HG03354 (cell line): Measurements from ENCODE around the gene ANO8.
"Not testable (repeated sequence)": the region's sequence is repeated elsewhere in the genome, so short reads cannot be mapped to it uniquely, and the experiment has no call there.

Experiments used
- ATAC-seq: cut with Tn5 transposase; IDR thresholded peaks from one replicate; pipeline ENCODE4 v1.9.1; 2021; ENCODE audit warnings: mild to moderate bottlenecking; ENCODE audit not compliant: unreplicated experiment, poor library complexity, severe bottlenecking

ANO8 gene, protein sequence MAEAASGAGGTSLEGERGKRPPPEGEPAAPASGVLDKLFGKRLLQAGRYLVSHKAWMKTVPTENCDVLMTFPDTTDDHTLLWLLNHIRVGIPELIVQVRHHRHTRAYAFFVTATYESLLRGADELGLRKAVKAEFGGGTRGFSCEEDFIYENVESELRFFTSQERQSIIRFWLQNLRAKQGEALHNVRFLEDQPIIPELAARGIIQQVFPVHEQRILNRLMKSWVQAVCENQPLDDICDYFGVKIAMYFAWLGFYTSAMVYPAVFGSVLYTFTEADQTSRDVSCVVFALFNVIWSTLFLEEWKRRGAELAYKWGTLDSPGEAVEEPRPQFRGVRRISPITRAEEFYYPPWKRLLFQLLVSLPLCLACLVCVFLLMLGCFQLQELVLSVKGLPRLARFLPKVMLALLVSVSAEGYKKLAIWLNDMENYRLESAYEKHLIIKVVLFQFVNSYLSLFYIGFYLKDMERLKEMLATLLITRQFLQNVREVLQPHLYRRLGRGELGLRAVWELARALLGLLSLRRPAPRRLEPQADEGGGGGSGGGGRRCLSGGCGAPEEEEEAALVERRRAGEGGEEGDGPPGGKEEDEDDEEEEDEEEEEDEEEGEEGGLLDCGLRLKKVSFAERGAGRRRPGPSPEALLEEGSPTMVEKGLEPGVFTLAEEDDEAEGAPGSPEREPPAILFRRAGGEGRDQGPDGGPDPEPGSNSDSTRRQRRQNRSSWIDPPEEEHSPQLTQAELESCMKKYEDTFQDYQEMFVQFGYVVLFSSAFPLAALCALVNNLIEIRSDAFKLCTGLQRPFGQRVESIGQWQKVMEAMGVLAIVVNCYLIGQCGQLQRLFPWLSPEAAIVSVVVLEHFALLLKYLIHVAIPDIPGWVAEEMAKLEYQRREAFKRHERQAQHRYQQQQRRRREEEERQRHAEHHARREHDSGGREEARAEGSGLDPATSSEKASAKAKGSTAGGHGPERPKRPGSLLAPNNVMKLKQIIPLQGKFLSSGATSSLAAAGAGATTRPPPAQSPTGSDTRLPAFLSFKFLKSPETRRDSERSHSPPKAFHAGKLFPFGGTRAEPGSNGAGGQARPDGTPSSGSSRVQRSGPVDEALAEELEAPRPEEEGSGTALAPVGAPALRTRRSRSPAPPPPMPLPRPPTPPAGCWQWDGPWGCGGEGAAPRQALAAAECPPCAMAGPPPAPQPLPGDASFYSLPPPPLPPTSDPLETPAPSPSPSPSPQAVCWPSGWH

DNA sequence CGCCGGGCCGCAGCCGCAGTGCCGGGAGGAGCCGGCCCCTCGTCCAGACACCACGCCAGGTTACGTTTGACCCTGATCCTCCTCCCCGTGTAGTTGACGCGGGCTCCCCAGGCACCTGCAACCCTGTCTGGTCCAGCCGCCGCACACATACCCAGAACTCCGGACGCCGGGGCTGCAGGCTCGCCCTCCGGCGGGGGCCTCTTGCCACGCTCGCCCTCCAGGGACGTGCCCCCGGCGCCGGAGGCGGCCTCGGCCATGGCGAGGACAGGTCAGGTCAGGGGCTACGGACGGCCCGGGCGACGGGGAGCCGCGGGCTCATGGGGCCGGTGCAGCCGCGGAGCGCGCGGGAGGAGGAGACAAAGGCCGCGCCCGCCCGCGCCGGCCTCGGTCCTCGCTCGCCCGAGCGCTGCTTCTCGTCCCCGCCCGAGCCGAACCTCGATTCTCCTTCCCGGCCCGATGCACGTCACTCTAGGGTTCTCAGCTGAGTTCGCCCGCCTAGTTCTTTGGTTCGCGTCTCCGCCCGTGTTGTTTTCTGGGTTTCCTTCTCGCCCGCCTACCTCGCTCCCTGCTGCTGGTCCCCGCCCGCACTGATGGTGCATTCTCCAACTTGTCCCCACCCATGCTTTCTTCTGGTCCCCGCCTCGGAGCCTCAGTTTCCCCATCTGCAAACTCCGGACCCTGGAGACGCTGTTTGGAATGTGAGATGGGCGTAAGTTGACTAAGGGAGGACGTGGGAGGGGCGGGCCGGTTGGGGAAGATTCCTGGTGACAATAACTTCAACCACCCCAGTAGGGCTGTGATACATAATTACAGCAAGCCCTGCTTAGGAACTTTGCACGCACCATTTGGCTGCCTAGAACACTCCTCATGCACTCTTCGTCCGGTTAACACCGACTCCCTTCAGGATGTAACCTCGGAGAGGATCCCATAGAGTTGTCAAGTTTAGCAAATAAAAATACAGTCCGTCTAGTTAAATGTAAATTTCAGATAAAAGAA lies at the start of gene ANO8:
Gene ANO8 (minus strand): TSS at position 442 of the 996 bp plus-strand sequence. CDS start 185 bp downstream, at position 257.
- peak; percentile 56 for ATAC-seq

DNA sequence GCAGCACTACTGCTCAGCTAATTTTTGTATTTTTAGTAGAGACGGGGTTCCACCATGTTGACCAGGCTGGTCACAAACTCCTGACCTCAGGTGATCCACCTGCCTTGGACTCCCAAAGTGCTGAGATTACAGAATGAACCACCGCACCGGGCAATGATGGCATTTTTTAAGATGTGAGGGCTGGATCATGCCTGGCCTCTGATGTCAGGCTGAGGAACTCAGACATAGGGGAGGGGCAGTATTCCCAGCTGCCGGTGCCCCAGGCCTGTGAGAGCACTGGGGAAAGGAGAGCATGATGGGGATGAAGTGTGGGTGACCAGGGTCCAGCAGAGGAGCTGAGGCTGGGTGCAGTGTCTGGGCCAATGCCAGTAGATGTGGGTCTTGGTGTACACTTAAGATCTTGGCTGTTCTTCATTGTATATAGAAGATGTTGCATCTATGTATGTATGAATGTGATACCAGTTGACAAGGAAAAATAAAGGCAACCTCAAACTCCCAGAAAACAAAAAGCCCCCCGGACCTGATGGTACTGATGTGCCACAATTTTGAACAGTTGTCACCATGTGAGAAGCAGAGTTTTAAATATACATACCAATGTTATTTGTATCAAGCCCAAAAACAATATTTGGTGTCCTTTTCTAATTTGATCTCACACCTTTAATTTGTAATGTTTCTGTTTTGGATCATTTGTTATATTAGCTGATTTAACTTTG lies 45.9 kb upstream of the ANO8 start:
- no peak for ATAC-seq

DNA sequence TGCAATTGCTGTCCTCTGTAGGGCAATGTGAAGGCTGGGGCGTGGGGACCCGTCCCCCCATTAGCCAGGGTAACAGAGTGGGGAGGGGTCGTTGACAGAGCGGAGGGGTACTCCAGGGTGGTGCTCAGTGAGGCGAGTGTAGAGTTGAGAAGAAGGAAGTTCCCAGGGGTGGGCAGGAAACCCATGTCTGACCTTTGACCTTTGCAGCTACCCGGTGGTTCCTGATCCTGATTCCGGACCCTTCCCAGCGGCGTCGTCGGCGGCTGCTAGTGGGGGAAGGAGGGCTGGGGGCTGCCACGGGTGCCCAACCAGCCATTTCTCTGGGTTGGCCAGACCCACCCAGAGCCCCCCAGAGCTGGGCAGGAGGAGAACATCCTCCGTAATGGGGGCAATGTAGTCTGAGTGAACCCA lies 44.6 kb upstream of the ANO8 start:
- ATAC-seq = no peak

DNA sequence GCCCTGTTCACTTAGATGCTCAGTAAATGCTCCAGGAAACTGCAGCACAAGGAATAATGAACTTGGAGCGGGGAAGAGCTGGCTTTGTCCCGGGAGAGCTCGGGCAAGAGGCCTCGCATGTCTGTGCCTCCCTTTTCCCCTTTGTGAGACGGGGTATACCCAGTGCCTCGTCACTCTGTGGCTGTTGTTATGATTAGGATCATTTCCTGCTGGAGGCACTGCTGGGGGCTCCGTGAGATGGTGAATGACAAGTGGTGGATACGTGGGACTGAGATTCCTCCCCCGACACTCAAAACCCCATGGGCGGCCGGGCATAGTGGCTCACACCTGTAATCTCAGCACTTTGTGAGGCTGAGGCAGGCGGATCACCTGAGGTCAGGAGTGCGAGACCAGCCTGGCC lies 43.6 kb upstream of the ANO8 start:
- ATAC-seq = no peak

DNA sequence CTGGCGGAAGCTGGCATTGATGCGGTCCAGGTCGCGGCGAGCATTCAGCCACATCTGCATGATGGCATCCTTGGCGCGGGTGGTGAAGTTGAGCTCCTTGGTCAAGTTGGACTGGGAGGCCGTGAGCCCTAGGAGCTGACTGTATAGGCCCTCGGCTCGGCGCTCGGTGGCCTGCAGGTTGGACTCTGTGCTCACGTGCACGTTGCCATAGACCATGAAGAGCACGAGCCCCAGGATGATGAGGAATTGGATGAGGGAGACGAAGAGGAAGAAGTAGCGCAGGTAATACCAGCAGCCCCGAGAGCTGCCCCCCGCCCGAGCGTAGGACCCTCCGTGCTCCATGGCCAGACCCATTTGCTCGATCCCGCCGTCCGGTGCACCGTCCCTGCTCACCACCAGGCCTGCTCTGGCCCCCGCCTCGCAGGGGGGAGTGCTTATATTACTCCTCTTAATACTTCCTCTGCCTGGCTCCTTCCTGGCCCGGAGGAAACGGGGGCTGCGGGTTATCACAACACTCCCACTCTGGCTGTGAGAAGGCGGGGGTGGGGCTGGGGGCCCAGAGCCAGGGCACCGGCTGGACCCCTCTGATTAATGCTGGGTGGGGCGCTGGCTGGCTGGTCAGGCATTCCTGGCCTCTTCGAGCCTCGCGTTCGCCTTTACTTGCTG lies 42.4 kb upstream of the ANO8 start, which contains the start of gene PLVAP:
Gene PLVAP (minus strand): TSS at position 408 of the 666 bp plus-strand sequence. CDS start 54 bp downstream, at position 354.
- ATAC-seq = no peak

DNA sequence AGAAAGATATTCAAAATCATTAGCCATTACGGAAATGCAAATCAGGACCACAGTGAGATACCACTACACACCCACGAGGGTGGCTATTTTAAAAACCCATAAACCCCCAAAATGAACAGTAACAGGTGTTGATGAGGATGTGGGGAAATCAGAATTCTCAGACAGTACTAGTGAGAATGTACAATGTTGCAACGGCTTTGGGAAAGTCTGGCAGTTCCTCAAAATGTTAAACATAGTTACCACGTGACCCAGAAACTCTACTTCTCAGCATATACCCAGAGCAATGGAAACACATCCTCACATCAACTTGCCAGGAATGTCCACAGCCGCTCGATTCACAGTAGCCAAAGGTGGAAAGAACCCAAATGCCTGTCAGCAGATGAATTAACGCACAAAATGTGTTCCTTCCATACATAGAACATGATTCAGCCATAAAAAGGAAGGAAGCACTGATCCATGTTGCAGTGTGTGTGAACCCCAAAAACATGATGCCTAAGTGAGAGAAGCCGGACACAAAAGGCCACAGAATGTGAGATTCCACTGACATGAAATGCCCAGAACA lies 35.5 kb upstream of the ANO8 start:
- ATAC-seq = peak; percentile 82

DNA sequence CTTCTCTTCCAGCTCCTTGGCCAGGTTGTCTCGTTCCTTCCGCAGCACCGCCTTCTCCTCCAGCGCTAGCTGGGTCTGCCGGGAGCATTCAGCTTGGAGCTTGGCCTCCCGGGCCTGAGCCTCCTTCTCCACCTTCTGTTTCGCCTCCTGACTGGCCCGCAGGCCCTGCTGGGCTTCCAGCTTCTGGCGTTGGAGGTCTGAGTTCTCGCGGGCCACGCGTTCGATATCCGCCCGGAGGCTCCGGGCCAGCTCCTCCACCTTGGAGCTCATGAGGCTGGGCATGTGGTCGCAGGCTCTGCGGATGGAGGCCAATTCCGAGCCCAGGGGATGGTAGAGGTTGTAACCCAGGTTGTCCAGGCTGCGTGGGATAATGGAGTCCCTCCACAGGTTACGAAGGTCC lies 30.7 kb upstream of the ANO8 start:
- no peak for ATAC-seq

DNA sequence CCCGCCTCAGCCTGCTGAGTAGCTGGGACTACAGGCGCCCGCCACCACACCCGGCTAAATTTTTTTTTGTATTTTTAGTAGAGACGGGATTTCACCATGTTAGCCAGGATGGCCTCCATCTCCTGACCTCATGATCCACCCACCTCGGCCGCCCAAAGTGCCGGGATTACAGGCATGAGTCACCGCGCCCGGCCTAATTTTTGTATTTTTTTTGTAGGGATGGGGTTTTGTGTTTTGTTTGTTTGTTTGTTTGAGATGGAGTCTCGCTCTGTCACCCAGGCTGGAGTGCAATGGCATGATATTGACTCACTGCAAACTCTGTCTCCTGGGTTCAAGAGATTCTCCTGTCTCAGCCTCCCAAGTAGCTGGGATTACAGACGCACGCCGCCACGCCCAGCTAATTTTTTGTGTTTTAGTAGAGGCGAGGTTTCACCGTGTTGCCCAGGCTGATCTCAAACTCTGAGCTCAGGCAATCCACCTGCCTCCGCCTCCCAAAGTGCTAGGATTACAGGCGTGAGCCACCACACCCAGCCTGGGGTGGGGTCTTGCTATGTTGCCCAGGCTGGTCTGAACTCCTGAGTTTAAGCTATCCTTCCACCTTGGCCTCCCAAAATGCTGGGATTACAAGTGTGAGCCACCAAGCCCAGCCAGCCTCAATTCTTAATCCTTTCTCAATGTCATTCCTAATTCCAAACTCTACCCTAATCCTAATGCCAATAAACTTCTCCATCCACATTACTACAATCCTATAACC lies 29.4 kb upstream of the ANO8 start:
- not testable (repeated sequence) for ATAC-seq

DNA sequence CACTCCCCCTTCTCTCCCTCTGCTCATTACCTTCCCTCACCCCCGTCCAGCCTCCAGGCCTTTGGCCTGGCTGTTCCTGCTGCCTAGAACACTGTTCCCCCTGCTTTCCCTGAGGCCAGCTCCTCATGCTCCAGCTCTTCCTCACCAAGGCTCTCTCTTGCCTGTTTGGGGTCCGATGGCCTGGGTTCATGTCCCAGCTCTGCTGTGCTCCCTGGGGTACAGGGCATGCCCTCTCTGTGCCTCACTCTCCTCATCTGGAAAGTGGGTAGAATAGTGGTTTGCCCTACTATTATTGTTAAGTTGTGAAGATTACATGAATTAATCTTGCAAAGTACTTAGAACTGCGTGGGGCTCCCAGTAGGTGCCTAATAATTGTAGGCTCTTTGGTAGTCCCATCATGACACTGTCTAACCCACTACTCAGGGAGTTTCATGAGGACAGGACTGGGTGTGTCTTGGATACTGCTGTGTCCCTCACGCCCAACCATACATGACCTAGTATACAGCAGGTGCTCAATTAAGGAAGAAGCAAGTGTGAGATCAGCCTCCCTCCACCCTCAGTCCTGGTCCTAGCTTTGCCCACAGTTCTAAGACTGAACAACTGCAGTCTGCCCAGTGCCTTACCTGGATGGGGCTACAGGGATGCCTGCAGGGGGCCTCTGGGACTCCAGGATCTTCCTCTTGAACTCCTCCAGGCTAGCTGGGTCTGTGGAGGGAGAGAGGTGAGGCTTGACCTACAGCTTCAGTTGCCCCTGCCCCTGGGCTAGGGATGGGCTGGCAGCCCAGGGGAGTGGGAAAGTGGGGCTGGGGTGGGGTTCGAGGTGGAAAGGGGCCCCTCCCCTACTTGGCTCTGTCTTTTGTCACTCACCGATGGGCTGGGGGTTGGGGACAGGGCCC lies 25.5 kb upstream of the ANO8 start:
- no peak for ATAC-seq

DNA sequence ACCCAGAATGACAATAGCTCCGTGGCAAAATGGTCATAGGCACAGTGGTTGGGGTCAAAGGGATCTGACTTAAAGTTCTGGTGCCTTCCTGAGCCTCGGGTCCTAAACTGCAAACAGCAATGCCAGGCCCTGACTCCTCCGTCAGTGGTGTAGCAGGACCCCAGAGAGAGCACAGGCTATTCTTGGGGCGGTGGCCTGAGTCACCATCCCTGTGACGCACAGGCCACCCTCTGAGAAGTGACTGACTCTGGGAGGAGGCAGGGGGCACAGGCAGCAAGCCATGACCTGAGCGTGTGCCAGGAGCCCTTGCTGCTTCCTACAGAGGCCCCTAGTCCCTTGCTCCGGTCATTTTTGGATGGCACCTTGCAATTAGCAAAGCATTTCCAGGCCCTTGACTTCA lies 23.7 kb upstream of the ANO8 start:
- no peak for ATAC-seq

DNA sequence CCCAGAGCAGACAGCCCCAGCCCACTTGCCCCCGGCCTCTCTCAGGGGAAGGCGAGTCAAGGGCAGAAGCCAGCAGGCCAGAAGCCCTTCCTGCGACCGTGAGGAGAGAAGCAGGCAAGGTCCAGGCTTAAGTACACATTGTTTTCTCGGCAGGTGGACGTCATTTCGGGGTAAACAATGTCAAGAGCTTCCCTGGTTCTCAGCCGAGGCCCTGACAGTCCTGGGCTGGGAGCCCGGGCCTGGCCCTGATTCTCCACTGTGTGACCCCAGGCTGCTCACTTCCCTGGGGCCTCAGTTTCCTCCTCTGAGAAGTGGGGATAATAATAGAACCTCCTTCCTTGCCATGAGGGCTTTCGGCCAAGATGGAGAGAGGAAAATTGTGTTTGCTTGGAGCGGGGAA lies 23.1 kb upstream of the ANO8 start:
- no peak for ATAC-seq

DNA sequence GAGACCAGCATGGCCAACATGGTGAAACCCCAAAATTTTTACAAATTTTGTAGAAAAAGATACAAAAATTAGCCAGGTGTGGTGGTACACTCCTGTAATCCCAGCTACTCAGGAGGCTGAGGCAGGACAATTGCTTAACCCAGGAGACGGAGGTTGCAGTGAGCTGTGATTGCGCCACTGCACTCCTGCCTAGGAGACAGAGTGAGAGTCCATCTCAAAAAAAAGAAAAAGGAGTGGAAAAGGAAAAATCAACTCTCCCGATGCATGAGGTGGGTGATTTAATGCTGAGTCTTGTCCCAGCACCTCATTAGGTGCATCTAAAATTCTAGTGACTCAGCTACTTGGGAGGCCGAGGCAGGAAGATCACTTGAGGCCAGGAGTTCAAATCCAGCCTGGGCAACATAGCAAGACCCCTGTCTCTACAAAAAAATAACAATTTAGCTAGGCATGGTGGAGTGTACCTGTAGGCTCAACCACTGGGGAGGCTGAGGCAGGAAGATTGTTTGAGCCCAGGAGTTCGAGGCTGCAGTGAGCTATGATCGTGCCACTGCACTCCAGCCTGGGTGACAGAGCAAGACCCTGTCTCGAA lies 22.5 kb upstream of the ANO8 start:
- no peak for ATAC-seq

DNA sequence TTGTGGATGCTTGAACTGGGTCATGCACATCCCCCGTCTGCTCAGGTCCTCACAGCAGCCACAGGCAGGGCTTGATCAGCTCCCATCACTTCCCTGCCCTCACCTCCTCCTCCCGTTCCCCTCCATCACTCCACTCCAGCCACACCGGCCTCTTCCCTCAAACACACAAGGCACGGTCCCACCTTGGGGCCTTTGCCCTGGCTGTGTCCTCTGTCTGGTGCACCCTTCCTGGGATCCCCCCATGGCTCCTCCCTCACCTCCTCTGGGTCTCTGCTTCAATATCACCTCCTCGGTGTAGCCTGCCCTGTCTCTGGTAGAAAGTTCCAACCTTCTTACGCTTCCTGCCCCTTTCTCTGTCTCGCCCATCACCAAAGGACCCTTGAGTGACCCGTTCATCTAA lies 18.7 kb upstream of the ANO8 start:
- ATAC-seq = no peak

DNA sequence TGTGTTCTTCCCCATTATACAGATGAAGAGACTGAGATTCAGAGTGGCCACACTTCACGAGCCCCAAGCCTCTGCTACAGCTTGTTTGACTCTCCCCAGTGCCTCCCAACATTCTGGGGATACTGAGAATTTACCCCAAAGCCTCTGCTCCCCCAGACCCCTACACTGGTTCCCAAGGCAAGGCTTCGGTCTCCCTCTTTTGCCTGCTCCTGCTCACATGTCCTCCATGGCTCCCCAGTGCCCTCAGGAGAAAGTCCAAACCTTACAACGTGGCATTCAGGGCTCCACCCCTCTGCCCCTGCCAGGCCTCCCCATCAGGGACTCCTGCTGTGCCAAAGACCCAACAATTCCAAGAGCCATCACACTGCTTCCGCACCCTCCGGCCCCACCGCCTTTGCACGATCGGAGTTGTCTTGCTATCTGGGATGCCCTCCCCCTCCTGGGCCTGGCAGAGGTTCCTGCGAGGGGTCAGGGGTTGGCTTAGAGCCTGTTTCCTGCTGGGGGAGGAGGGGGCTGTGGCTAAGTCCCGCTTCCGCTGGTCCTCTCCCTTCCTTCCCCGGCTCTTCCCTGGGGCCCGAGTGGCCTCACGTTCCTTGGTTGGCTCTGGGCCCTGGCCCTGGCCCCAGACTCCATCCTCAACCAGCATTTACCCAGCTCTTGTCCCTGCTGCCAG lies 18.1 kb upstream of the ANO8 start:
- no peak for ATAC-seq
